OCI-LY3 (cell line): Measurements from ENCODE around the gene CYP27A1.

Source experiments
- H2AFZ ChIP-seq: fragments of 200-600, 300-600 bp; shearing (Covaris generic); 2 replicates; pipeline ENCODE4 v1.6.0; 2014; ENCODE audit warnings: antibody characterized with exemption, low read depth, low read length
- H3K27ac ChIP-seq: fragments of 200-600, 300-600 bp; sonication (generic); 2 replicates; pipeline ENCODE4 v1.5.1; 2014; ENCODE audit warnings: mild to moderate bottlenecking, low read length, moderate library complexity, mixed read lengths
- H3K27me3 ChIP-seq: fragments of 200-600, 300-600 bp; sonication (generic); 2 replicates; pipeline ENCODE4 v1.6.1; 2014; ENCODE audit warnings: low read depth, low read length, mixed read lengths
- H3K36me3 ChIP-seq: fragments of 200-600, 300-600 bp; sonication (generic); replicated peaks from 2 replicates; pipeline ENCODE3; 2014; ENCODE audit warnings: low read depth, low read length, mixed read lengths
- H3K4me1 ChIP-seq: fragments of 300-600, 200-600 bp; sonication (generic); 2 replicates; pipeline ENCODE4 v1.6.1; 2014; ENCODE audit warnings: low read length, mixed read lengths
- H3K4me2 ChIP-seq: fragments of 200-600, 300-600 bp; sonication (generic); 2 replicates; pipeline ENCODE4 v1.6.1; 2014; ENCODE audit warnings: low read length, mixed read lengths
- H3K4me3 ChIP-seq: fragments of 300-600, 200-600 bp; sonication (generic); 2 replicates; pipeline ENCODE4 v1.5.1; 2014; ENCODE audit warnings: antibody characterized with exemption, mild to moderate bottlenecking, low read length, moderate library complexity
- H3K79me2 ChIP-seq: fragments of 300-600, 200-600 bp; shearing (Covaris generic); 2 replicates; pipeline ENCODE4 v1.6.1; 2014; ENCODE audit warnings: mild to moderate bottlenecking, low read length, mixed read lengths
- H3K9ac ChIP-seq: fragments of 300-600, 200-600 bp; shearing (Covaris generic); 2 replicates; pipeline ENCODE4 v1.6.0; 2014; ENCODE audit warnings: mild to moderate bottlenecking, low read length, moderate library complexity
- H3K9me3 ChIP-seq: fragments of 200-600, 300-600 bp; shearing (Covaris generic); 2 replicates; pipeline ENCODE4 v1.6.1; 2014; ENCODE audit warnings: low read length, mixed read lengths; ENCODE audit not compliant: insufficient read depth
- H4K20me1 ChIP-seq: fragments of 200-600, 300-600 bp; sonication (generic); 2 replicates; pipeline ENCODE4 v1.6.1; 2016; ENCODE audit warnings: low read length, mixed read lengths; ENCODE audit not compliant: insufficient read depth
- EZH2phosphoT487 ChIP-seq: fragments of 200-600 bp; shearing (Covaris generic); IDR thresholded peaks from 2 replicates; pipeline ENCODE4 v1.6.1; 2018; ENCODE audit warnings: antibody characterized with exemption, mixed run types, low read depth
- TF ChIP-seq, protein P1 (sequence below): fragments of 200-600, 300-600 bp; sonication (generic); IDR thresholded peaks from 2 replicates; pipeline ENCODE4 v1.5.1; 2014; ENCODE audit warnings: antibody characterized with exemption, low read length, low read depth

CYP27A1 gene

DNA sequence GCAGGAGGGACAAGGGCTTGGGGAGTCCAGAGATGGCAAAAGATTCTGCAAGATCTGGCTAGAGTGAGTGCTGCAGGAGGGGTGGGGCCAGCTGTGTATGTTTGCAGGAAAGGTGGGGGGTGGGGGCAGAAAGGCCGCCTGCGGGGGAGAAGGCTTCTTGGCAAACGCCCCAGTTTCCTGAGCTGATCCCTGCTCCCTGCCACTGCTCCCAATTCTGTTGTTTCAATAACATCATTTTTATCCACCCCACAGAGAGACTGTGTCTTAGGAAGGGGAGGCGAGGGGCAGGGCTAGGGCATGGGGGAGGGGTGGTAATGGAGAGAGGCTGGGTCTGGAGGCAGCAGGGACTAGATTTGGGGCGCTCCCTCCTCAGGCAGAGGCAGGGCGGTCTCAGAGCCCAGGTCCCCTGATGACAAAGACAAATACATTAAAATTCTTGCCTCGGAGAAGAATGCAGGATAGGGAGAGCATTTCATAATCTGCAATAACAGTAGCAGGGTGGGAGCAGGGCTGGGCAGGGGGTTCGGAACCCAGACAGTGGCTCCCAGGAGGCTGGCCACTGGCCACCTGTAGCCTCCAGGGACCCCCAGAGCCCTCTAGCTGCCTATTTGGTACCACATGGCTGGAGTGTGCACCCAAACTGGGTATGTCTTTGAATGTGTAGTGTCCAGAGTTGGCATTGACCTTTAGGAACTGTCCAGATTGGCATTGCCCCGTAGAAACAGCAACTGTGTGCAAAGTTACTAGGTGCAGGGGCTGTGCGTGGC, 75.6 kb downstream of the CYP27A1 start:
- Histone ChIP-seq H3K36me3 (no peaks in the 10 kb centered on the region), H3K9me3 (no peaks in the 10 kb centered on the region), H3K27ac (no peak overlapping the region), H3K27me3 (no peaks in the 10 kb centered on the region; the same call in 1 of the 2 replicates), H3K4me1 (no peaks in the 10 kb centered on the region), H4K20me1 (no peaks in the 10 kb centered on the region), H2AFZ (no peak overlapping the region), H3K4me3 (no peak overlapping the region), H3K79me2 (no peaks in the 10 kb centered on the region), H3K4me2 (no peak overlapping the region), H3K9ac (no peak overlapping the region)
- TF ChIP-seq, protein P1, sequence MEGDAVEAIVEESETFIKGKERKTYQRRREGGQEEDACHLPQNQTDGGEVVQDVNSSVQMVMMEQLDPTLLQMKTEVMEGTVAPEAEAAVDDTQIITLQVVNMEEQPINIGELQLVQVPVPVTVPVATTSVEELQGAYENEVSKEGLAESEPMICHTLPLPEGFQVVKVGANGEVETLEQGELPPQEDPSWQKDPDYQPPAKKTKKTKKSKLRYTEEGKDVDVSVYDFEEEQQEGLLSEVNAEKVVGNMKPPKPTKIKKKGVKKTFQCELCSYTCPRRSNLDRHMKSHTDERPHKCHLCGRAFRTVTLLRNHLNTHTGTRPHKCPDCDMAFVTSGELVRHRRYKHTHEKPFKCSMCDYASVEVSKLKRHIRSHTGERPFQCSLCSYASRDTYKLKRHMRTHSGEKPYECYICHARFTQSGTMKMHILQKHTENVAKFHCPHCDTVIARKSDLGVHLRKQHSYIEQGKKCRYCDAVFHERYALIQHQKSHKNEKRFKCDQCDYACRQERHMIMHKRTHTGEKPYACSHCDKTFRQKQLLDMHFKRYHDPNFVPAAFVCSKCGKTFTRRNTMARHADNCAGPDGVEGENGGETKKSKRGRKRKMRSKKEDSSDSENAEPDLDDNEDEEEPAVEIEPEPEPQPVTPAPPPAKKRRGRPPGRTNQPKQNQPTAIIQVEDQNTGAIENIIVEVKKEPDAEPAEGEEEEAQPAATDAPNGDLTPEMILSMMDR: no peak
- no peak for TF ChIP-seq EZH2phosphoT487

DNA sequence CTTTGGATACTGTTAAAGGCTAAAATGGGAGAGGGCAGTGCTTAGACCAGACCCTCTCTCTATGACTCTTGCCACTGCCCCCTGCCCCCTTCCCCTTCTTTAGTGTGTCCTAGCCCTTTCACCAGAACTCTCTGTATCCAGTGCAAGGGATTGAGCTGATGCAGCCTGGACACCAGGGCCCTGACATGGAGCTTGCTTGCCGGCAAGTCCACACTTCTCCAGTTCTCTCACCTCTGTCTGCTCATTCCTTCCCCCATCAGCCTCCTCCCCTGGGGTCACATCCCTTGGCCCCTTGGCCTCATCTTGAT, 76.1 kb downstream of the CYP27A1 start:
- Histone ChIP-seq H3K9ac (no peak overlapping the region), H4K20me1 (no peaks in the 10 kb centered on the region), H3K27ac (no peak overlapping the region), H3K79me2 (no peaks in the 10 kb centered on the region), H3K36me3 (no peaks in the 10 kb centered on the region), H2AFZ (no peak overlapping the region), H3K9me3 (no peaks in the 10 kb centered on the region), H3K27me3 (no peaks in the 10 kb centered on the region; the same call in 1 of the 2 replicates), H3K4me1 (no peaks in the 10 kb centered on the region), H3K4me2 (no peak overlapping the region), H3K4me3 (no peak overlapping the region)
- TF ChIP-seq, protein P1: no peak
- TF ChIP-seq EZH2phosphoT487: no peak

DNA sequence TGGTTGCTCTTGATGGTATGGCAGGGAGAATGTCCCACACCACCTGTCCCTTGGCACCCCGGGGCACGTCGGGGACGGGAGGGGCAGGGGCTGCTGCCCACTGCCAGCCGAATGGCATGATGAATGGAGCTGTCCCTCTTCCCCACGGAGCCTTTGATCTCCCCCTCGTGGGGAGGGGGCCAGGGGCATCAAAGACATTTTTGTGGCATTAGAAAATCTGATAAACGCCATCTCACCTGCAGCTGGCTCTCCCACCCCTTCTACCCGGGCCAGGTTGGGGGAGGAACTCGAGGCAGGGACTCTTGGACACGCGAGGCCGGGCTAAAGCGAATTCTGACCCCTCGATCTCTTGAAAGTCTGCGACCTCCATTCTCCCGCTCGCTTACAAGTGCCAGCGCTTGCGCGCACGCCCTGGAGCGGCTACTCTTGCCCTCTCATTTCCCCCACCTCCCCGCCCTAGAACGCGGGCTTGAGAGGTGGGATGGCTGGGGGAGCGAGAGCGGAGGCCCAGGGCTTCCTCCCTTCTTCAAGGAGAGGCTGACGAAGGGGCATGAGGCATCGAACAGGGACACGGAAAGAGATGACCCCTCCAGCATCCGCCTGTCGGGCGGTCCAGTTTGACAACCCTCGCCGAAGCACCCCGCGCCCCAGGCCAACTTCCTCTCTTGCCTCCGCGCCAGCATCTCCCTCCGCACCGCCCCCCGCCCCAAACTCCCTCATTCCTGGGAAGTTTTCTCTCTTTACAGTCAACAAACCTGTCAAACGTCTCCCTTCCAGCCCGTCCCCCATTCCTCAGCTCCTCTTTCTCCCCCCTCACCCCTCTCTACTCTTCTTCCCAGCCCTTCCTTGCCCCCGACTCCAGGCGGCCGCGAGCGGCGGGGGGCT, 77.0 kb downstream of the CYP27A1 start:
- H3K4me1 ChIP-seq: no peaks in the 10 kb centered on the region
- H3K4me2 ChIP-seq: no peak overlapping the region
- H4K20me1 ChIP-seq: no peaks in the 10 kb centered on the region
- H3K4me3 ChIP-seq: no peak overlapping the region
- H3K9ac ChIP-seq: no peak overlapping the region
- H3K79me2 ChIP-seq: no peaks in the 10 kb centered on the region
- no peaks in the 10 kb centered on the region for H3K36me3 ChIP-seq
- H3K27ac ChIP-seq: no peak overlapping the region
- no peaks in the 10 kb centered on the region for H3K9me3 ChIP-seq
- H2AFZ ChIP-seq: no peak overlapping the region
- no peak for TF ChIP-seq EZH2phosphoT487
- TF ChIP-seq, protein P1: no peak
- no peaks in the 10 kb centered on the region; the same call in 1 of the 2 replicates for H3K27me3 ChIP-seq

DNA sequence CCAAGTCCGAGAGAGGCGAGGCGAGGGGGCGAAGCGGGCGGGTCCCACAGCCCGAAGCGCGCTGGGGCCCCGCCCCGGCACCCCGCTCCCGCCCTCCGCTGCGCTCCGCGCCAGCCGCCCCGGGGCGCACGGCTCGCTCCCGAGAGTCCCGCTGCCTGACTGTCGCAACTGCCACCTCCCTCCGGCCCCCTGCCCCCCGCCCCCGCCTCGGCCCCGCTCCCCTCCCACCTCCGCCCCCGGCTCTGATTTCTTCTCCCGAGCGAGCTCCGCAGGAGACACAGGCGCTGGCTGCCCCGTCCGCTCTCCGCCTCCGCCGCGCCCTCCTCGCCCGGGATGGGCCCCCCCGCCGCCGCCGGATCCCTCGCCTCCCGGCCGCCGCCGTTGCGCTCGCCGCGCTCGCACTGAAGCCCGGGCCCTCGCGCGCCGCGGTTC, 77.6 kb downstream of the CYP27A1 start, which contains the start of gene WNT6:
Gene WNT6, plus strand, starts transcription at position 250 of the 432 bp plus-strand sequence. CDS start 233 bp downstream, outside the sequence.
- Histone ChIP-seq H3K4me2 (no peak within 1 kb of the TSS), H3K79me2 (no peaks in the 10 kb centered on the region), H3K9me3 (no peaks in the 10 kb centered on the region), H4K20me1 (no peaks in the 10 kb centered on the region), H3K27ac (no peak within 1 kb of the TSS), H3K4me3 (no peak within 1 kb of the TSS), H2AFZ (no peak within 1 kb of the TSS), H3K36me3 (no peaks in the 10 kb centered on the region), H3K27me3 (no peaks in the 10 kb centered on the region; the same call in 1 of the 2 replicates), H3K9ac (no peak within 1 kb of the TSS), H3K4me1 (no peaks in the 10 kb centered on the region)
- TF ChIP-seq, protein P1: no peak
- TF ChIP-seq EZH2phosphoT487: no peak
